Stomach (tissue), 9 donors: ENCODE measurements around the gene RELN. TPM values are rescaled to one million over a fixed set of nuclear protein-coding genes. Genes with fewer than 3 reads are reported as not detected.
"Not testable (repeated sequence)": the region's sequence is repeated elsewhere in the genome, so short reads cannot be mapped to it uniquely, and the experiment has no call there.

ENCODE experiments used
- DNase-seq, 2 donors: peaks; one replicate each; pipeline versions ENCODE4 v3.0.0 to v3.0.0-alpha.2; 2013 to 2019
- H3K27ac ChIP-seq, 5 donors: fragments of 200-600 bp in 4 of 5; sonication (generic) in 4 of 5; one replicate each; pipeline ENCODE4 v1.5.1; 2013 to 2019; ENCODE audit warnings: mild to moderate bottlenecking in 1 of 5, moderate library complexity in 1 of 5
- H3K27me3 ChIP-seq, 3 donors: fragments of 200-600 bp; sonication (generic); one replicate each; pipeline ENCODE4 v1.5.1; 2017 to 2019; ENCODE audit warnings: mixed run types in 1 of 3
- H3K36me3 ChIP-seq, 4 donors: fragments of 200-600 bp; sonication (generic); 1 replicate in 3 of 4; 2 replicates in 1 of 4; pipeline ENCODE4 v1.5.1; 2016 to 2019
- H3K4me1 ChIP-seq, 4 donors: fragments of 200-600 bp; sonication (generic); one replicate each; pipeline ENCODE4 v1.5.1; 2016 to 2019
- H3K4me3 ChIP-seq, 4 donors: fragments of 200-600 bp; sonication (generic) in 3 of 4; one replicate each; pipeline ENCODE4 v1.5.1; 2016 to 2019; ENCODE audit warnings: mild to moderate bottlenecking in 1 of 4
- H3K9me3 ChIP-seq, 4 donors: fragments of 200-600 bp; sonication (generic); one replicate each; pipeline ENCODE4 v1.5.1; 2016 to 2019
- EP300 ChIP-seq: sonication (generic); formaldehyde crosslinking; IDR thresholded peaks from one replicate; pipeline ENCODE4 v1.6.1; 2017; ENCODE audit warnings: antibody characterized with exemption
- POLR2A ChIP-seq, 4 donors: fragments of 450-650 bp; IDR thresholded peaks; one replicate each; pipeline ENCODE4 v1.6.1; 2016; ENCODE audit warnings: antibody characterized with exemption in 4 of 4, control low read depth in 2 of 4, mild to moderate bottlenecking in 1 of 4, moderate library complexity in 1 of 4
- POLR2AphosphoS5 ChIP-seq, 3 donors: sonication (generic); formaldehyde crosslinking; IDR thresholded peaks; one replicate each; pipeline ENCODE4 v1.6.1; 2016; ENCODE audit warnings: antibody characterized with exemption in 3 of 3
- WGBS, 5 donors: extraction: QIAGEN DNeasy Blood & Tissue Kit in 3 of 5; methylation state at CpG; one replicate each; pipeline versions ENCODE4 v1.1.5 to v1.1.7; 2013 to 2018; 5-methylcytosine and 5-hydroxymethylcytosine counted together
- intact Hi-C: fragments of 100-400 bp; cut with DNase I; formaldehyde crosslinking; loops from one replicate; pipeline ENCODE4 v1.15.1; 2023; ENCODE audit warnings: low total_unique reads
- polyA plus RNA-seq, 3 donors: library from polyadenylated mRNA; stranded (reverse); fragments of 200-250 nt; gene quantifications; one replicate each; pipeline ENCODE4 v1.2.3, GENCODE V29; 2013
- total RNA-seq, 5 donors: library from RNA; depleted of rRNA; stranded (reverse); fragments of >200 nt; gene quantifications; one replicate each; pipeline versions ENCODE4 v1.1.0 to v1.2.3, GENCODE V29; 2014 to 2016
- TF ChIP-seq, protein P1 (sequence below), 7 experiments: fragments of 450-650 bp in 4 of 7; fragments of 200-600 bp in 3 of 7; sonication (generic) in 3 of 7; IDR thresholded peaks; one replicate each; pipeline ENCODE4 v1.5.1; 2016 to 2019; ENCODE audit warnings: antibody characterized with exemption in 7 of 7, control low read depth in 2 of 7, mild to moderate bottlenecking in 1 of 7
- donor health status: healthy with polysubstance abuse.
- donor health status: Bipolar disorder and iron deficiency.
- donor health status: healthy.

The RELN gene
- total and polyA plus RNA-seq, 8 donors: 0.19 to 14.3 (median 2.2) TPM

GRCh38 chr7:103781409-103781808, 208.0 kb downstream of the RELN start:
- Histone ChIP-seq H3K27ac (no peak overlapping the region), H3K9me3 (no peaks in the 10 kb centered on the region), H3K36me3 (no peaks in the 10 kb centered on the region), H3K4me1 (no peaks in the 10 kb centered on the region), H3K27me3 (no peaks in the 10 kb centered on the region), H3K4me3 (no peak overlapping the region)
- DNase-seq: no peak
- intact Hi-C loops: no loop called here
- TF ChIP-seq EP300 (no peak), POLR2A (IDR thresholded peaks at IDR 0.05) (no peak), POLR2AphosphoS5 (IDR thresholded peaks at IDR 0.05) (no peak)
- TF ChIP-seq, protein P1, sequence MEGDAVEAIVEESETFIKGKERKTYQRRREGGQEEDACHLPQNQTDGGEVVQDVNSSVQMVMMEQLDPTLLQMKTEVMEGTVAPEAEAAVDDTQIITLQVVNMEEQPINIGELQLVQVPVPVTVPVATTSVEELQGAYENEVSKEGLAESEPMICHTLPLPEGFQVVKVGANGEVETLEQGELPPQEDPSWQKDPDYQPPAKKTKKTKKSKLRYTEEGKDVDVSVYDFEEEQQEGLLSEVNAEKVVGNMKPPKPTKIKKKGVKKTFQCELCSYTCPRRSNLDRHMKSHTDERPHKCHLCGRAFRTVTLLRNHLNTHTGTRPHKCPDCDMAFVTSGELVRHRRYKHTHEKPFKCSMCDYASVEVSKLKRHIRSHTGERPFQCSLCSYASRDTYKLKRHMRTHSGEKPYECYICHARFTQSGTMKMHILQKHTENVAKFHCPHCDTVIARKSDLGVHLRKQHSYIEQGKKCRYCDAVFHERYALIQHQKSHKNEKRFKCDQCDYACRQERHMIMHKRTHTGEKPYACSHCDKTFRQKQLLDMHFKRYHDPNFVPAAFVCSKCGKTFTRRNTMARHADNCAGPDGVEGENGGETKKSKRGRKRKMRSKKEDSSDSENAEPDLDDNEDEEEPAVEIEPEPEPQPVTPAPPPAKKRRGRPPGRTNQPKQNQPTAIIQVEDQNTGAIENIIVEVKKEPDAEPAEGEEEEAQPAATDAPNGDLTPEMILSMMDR (IDR thresholded peaks at IDR 0.05): no peak
- WGBS, 5 donors: 69 to 88% (median 70%) methylated on average over 1 of the region's 1 CpG

DNA sequence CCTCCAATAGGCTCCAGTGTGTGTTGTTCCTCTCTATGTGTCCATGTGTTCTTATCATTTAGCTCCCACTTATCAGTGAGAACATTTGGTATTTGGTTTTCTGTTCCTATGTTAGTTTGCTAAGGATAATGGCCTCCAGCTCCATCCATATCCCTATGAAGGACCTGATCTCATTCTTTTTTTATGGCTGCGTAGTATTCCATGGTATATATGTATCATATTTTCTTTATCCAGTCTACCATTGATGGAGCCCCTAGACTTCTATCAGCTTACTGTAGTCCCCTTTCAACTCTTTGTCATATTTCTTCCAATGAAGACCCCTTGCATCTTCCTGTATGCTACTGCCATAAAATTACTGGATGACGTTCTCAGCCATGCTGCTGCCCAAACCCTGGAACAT, 208.9 kb downstream of the RELN start:
- H3K9me3 ChIP-seq, H3K4me1 ChIP-seq, H3K4me3 ChIP-seq, intact Hi-C loops, H3K27me3 ChIP-seq, H3K27ac ChIP-seq, DNase-seq, H3K36me3 ChIP-seq: not testable (repeated sequence)
- WGBS, 5 donors: 83 to 95% (median 92%) methylated on average over 2 of the region's 2 CpGs

DNA sequence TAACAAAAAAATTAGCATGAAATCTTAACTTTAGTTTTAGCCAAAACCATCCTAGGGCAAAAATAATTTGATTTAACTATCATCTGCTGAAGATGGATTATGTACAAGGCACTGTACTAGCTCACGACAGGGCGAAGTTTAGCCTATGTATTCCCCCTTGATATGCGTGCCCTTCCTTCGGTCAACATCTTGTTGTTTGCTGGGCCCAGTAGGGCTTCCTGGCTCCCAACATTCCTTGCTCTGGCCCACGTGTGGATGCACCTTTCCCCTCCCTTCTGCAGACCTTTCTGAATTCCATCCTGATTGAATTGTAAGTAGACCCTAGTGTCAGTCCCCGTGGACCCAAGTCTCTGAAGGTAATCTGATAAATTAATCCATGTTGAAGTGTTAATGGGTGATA, 212.0 kb downstream of the RELN start:
- intact Hi-C loops: no loop called here
- no peak for TF ChIP-seq POLR2A (IDR thresholded peaks at IDR 0.05)
- no peak for TF ChIP-seq EP300
- TF ChIP-seq, protein P1 (IDR thresholded peaks at IDR 0.05): no peak
- no peak for TF ChIP-seq POLR2AphosphoS5 (IDR thresholded peaks at IDR 0.05)
- no peak overlapping the region for H3K4me3 ChIP-seq
- no peaks in the 10 kb centered on the region for H3K9me3 ChIP-seq
- H3K27ac ChIP-seq: no peak overlapping the region
- no peak for DNase-seq
- H3K27me3 ChIP-seq: no peaks in the 10 kb centered on the region
- 49 to 71% (median 55%) methylated on average over 6 of the region's 6 CpGs for WGBS, 5 donors
- no peaks in the 10 kb centered on the region for H3K4me1 ChIP-seq
- H3K36me3 ChIP-seq: no peaks in the 10 kb centered on the region

DNA sequence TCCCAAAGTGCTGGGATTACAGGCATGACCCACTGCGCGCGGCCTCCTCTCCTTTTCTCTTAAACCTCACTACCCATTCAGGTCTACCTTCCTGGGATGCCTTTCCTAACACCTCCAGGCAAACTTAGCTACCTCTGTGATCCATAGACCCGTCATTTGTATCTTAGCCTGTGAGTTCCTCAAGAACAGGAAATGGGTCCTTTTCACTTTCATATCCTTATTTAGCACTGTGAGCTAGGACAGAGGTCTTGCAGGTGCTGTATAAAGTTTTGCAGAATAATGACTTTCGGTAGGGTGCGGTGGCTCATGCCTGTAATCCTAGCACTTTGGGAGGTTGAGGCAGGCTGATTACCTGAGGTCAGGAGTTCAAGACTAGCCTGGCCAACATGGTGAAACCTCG, 215.7 kb downstream of the RELN start:
- Histone ChIP-seq H3K4me3 (no peak overlapping the region), H3K9me3 (no peaks in the 10 kb centered on the region), H3K4me1 (no peaks in the 10 kb centered on the region), H3K27ac (no peak overlapping the region), H3K36me3 (no peaks in the 10 kb centered on the region), H3K27me3 (no peaks in the 10 kb centered on the region)
- intact Hi-C loops: no loop called here
- WGBS, 5 donors: 75 to 91% (median 87%) methylated on average over 7 of the region's 7 CpGs
- DNase-seq: no peak
- TF ChIP-seq EP300: no peak

GRCh38 chr7:103772171-103772773, 217.2 kb downstream of the RELN start:
- intact Hi-C loops: no loop called here
- whole genome bisulfite sequencing, 5 donors: 52 to 72% (median 67%) methylated on average over 2 of the region's 2 CpGs
- Histone ChIP-seq H3K27ac (no peak overlapping the region), H3K4me1 (no peaks in the 10 kb centered on the region), H3K4me3 (no peak overlapping the region), H3K36me3 (no peaks in the 10 kb centered on the region), H3K27me3 (no peaks in the 10 kb centered on the region), H3K9me3 (no peaks in the 10 kb centered on the region)
- TF ChIP-seq, protein P1 (IDR thresholded peaks at IDR 0.05): no peak
- no peak for TF ChIP-seq EP300
- no peak for TF ChIP-seq POLR2A (IDR thresholded peaks at IDR 0.05)
- TF ChIP-seq POLR2AphosphoS5 (IDR thresholded peaks at IDR 0.05): no peak
- DNase-seq: no peak
